Activated CD4-positive, CD25-positive, alpha-beta regulatory T cell (primary cell): ENCODE results near the gene PBOV1.

Experiments used
- DNase-seq, 4 experiments: peaks; one replicate each; lab custom pipeline; 2025; lab: John Stamatoyannopoulos, UW

PBOV1 gene

GRCh38 chr6:138218449-138218848, at the start of gene PBOV1:
PBOV1 (minus strand) TSS chr6:138218491; CDS start chr6:138218395, 96 bp downstream.
- no peak for DNase-seq

GRCh38 chr6:138266095-138266494, 47.8 kb upstream of the PBOV1 start:
- no peak for DNase-seq

GRCh38 chr6:138264372-138264880, 46.1 kb upstream of the PBOV1 start:
- no peak for DNase-seq

GRCh38 chr6:138263963-138264362, 45.7 kb upstream of the PBOV1 start:
- DNase-seq: no peak

- no peak for DNase-seq
Observed at GRCh38 chr6:138261116-138261780, 43.0 kb upstream of the PBOV1 start.

- DNase-seq: no peak
Observed at GRCh38 chr6:138258991-138259390, 40.7 kb upstream of the PBOV1 start.

- DNase-seq: no peak
Observed at GRCh38 chr6:138258197-138258596, 39.9 kb upstream of the PBOV1 start.

- DNase-seq: no peak
Observed at GRCh38 chr6:138257638-138258040, 39.3 kb upstream of the PBOV1 start.

GRCh38 chr6:138255443-138255842, 37.2 kb upstream of the PBOV1 start:
- DNase-seq: no peak

GRCh38 chr6:138253731-138254130, 35.4 kb upstream of the PBOV1 start:
- DNase-seq: no peak

- no peak for DNase-seq
Observed at GRCh38 chr6:138250513-138251247, 32.4 kb upstream of the PBOV1 start.

- no peak for DNase-seq
Observed at GRCh38 chr6:138250053-138250452, 31.8 kb upstream of the PBOV1 start.

- no peak for DNase-seq
Observed at GRCh38 chr6:138248878-138249277, 30.6 kb upstream of the PBOV1 start.

GRCh38 chr6:138248011-138248410, 29.7 kb upstream of the PBOV1 start:
- DNase-seq: no peak

GRCh38 chr6:138246650-138247440, 28.6 kb upstream of the PBOV1 start:
- no peak for DNase-seq

- no peak for DNase-seq
Observed at GRCh38 chr6:138245751-138246150, 27.5 kb upstream of the PBOV1 start.

- no peak for DNase-seq
Observed at GRCh38 chr6:138242987-138243592, 24.8 kb upstream of the PBOV1 start.

- DNase-seq: no peak
Observed at GRCh38 chr6:138241934-138242333, 23.6 kb upstream of the PBOV1 start.

- no peak for DNase-seq
Observed at GRCh38 chr6:138241381-138241780, 23.1 kb upstream of the PBOV1 start.

- DNase-seq: no peak
Observed at GRCh38 chr6:138240476-138241245, 22.4 kb upstream of the PBOV1 start.

- DNase-seq: no peak
Observed at GRCh38 chr6:138239774-138240173, 21.5 kb upstream of the PBOV1 start.
